RWPE2 (cell line): ENCODE measurements around the gene FAS.

Experiments
- ATAC-seq: fragments of 200-7000 bp; cut with Tn5 transposase; 3 replicates; pipeline ENCODE4 v1.9.1; 2021; ENCODE audit warnings: low read depth
- DNase-seq: peaks from one replicate; pipeline ENCODE4 v3.0.0-alpha.2; 2020; ENCODE audit warnings: low spot score
- H3K27ac ChIP-seq: fragments of 450-650 bp; 2 replicates; pipeline ENCODE4 v1.5.1; 2017; ENCODE audit warnings: mild to moderate bottlenecking; ENCODE audit not compliant: poor library complexity, severe bottlenecking
- H3K27me3 ChIP-seq: fragments of 250-450 bp; sonication (Bioruptor Pico); 2 replicates; pipeline ENCODE4 v1.5.1; 2021; ENCODE audit warnings: mild to moderate bottlenecking, moderate library complexity; ENCODE audit not compliant: insufficient read depth, poor library complexity, severe bottlenecking
- H3K36me3 ChIP-seq: fragments of 250-450 bp; sonication (Bioruptor Pico); 2 replicates; pipeline ENCODE4 v1.5.1; 2020; ENCODE audit warnings: low read depth, mild to moderate bottlenecking, moderate library complexity
- H3K4me1 ChIP-seq: fragments of 250-450 bp; sonication (Bioruptor Pico); 2 replicates; pipeline ENCODE4 v1.5.1; 2021; ENCODE audit warnings: mild to moderate bottlenecking, moderate library complexity; ENCODE audit not compliant: insufficient read depth, poor library complexity, severe bottlenecking
- H3K4me3 ChIP-seq: fragments of 250-450 bp; sonication (Bioruptor Pico); 2 replicates; pipeline ENCODE4 v1.5.1; 2021; ENCODE audit warnings: mild to moderate bottlenecking, moderate library complexity; ENCODE audit not compliant: severe bottlenecking
- H3K9me3 ChIP-seq: fragments of 250-450 bp; sonication (Bioruptor Pico); 2 replicates; pipeline ENCODE4 v1.5.1; 2021; ENCODE audit warnings: mild to moderate bottlenecking, moderate library complexity; ENCODE audit not compliant: severe bottlenecking
- TF ChIP-seq, protein P1 (sequence below): fragments of 450-650 bp; IDR thresholded peaks from one replicate; pipeline ENCODE4 v1.5.1; 2017; ENCODE audit warnings: mild to moderate bottlenecking, moderate library complexity; ENCODE audit not compliant: poor library complexity, severe bottlenecking

FAS gene

DNA sequence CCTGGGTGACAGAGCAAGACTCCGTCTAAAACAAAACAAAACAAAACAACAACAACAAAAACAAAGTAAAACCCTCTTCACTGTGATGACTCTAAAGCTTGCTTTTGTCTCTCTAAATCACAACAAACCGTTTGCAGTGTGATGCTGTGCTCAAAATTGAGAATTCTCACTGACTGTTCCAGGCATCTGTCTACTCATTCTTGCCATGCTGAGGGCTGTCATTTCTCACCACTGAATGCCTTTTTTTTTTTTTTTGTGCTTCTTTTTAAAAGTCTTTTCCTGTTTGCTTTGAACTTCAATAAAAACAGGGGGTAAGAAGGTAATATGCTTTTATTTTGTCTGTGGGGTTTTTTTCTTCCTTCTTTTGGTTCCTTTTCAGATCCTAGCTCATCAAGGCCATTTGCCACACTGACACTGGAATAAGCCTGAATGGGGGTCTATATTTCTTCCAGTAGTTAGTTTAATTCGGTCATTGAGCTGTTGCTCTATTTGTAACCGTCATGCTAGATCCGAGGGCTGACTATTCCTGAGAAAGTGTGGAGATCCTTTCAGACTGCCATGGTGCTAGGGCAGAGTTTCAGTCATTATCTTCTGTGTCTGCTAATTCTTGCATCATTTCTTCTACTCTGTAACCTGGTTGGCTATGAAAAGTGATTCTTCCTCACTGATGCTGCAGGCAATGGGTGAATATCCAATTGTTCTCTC, 10.6 kb downstream of the FAS start:
- H3K27me3 ChIP-seq: no peaks in the 10 kb centered on the region
- H3K27ac ChIP-seq: no peak overlapping the region
- DNase-seq (no peak), ATAC-seq (no peak)
- TF ChIP-seq, protein P1, sequence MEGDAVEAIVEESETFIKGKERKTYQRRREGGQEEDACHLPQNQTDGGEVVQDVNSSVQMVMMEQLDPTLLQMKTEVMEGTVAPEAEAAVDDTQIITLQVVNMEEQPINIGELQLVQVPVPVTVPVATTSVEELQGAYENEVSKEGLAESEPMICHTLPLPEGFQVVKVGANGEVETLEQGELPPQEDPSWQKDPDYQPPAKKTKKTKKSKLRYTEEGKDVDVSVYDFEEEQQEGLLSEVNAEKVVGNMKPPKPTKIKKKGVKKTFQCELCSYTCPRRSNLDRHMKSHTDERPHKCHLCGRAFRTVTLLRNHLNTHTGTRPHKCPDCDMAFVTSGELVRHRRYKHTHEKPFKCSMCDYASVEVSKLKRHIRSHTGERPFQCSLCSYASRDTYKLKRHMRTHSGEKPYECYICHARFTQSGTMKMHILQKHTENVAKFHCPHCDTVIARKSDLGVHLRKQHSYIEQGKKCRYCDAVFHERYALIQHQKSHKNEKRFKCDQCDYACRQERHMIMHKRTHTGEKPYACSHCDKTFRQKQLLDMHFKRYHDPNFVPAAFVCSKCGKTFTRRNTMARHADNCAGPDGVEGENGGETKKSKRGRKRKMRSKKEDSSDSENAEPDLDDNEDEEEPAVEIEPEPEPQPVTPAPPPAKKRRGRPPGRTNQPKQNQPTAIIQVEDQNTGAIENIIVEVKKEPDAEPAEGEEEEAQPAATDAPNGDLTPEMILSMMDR: no peak
- H3K9me3 ChIP-seq: no peaks in the 10 kb centered on the region
- no peak overlapping the region for H3K4me3 ChIP-seq
- peaks cover 6% of the 10 kb centered on the region for H3K4me1 ChIP-seq
- peaks cover 30% of the 10 kb centered on the region for H3K36me3 ChIP-seq

DNA sequence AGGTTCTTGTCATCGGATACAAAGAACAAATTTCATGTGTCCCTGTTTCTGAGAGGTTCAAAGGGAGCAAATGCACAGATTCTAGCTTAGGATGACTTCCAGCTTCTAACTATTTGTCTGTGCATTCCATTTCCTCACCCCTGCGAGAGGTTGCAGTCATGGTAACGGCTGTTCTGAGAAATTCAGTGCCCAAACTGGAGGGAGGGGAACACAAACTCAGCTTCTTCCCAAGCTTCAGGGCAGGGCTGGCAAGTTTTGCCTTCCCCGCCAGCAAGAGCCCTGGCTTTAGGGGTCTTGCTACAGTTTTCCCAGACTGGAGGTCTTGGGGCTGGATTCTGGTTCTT, 11.1 kb downstream of the FAS start:
- peaks cover 35% of the 10 kb centered on the region for H3K36me3 ChIP-seq
- H3K9me3 ChIP-seq: no peaks in the 10 kb centered on the region
- H3K4me1 ChIP-seq: peaks cover 6% of the 10 kb centered on the region
- H3K4me3 ChIP-seq: no peak overlapping the region
- TF ChIP-seq, protein P1: no peak
- no peak for DNase-seq
- H3K27ac ChIP-seq: no peak overlapping the region
- ATAC-seq: no peak
- H3K27me3 ChIP-seq: no peaks in the 10 kb centered on the region

DNA sequence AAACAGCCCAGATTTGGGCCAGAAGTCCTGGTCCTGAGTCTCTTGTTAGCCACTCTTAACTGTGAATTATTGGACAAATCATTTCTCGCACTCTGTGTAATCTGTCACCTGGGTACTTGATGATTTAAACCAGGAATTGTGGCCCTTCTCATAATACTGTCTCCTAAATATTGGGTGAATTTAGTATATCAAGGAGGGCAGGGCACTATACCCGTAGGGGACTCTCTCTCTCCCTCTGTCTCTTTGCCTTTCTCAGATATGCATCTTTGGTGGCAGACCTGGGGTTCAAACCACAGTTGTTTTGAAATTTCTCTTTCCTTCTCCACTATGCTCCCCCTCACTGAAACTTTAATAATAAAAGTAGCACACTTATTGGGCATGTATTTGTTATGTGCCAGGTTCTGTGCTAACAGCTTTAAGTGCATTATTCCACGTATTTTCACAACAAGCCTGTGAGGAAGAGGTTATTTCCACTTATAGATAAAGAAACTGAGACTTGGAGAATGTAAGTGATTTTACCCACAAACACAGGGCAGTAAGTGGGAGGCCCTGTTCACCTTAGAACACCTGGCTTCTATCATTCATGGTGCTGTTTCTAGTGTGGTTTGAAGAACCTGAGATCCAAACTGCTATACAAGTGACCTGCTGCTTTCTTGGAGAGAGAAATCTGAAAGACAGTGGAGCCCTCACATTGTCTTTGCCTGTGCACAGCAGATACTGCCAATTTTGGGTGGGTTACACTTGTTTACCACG, 11.8 kb downstream of the FAS start:
- TF ChIP-seq, protein P1: no peak
- ATAC-seq: no peak
- Histone ChIP-seq H3K27me3 (no peaks in the 10 kb centered on the region), H3K27ac (no peak overlapping the region), H3K9me3 (no peaks in the 10 kb centered on the region), H3K4me3 (no peak overlapping the region), H3K4me1 (peaks cover 6% of the 10 kb centered on the region), H3K36me3 (peaks cover 36% of the 10 kb centered on the region)
- no peak for DNase-seq

DNA sequence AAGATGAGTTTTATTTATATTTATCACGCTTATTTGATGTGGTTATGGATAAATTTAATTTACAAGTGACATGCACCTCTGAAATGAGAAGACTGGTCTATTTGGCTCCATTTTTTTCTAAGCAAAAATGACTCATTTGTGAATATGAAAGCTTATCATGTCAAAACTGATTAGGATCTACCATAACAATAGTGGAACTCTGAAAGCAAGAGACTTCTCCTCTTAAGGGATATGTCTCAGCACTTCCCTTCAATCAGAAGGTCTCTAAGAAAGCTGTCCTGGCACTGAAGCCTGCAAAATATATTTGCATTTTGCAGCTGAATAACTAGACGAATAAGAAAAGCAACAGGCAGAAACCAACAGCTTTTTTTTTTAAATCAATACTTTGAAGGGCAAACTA, 12.7 kb downstream of the FAS start:
- no peak for ATAC-seq

More for the DNA sequence above, 12.7 kb downstream of the FAS start:
- H3K9me3 ChIP-seq: no peaks in the 10 kb centered on the region
- peaks cover 42% of the 10 kb centered on the region for H3K36me3 ChIP-seq
- H3K4me3 ChIP-seq: no peak overlapping the region
- no peak for DNase-seq
- peaks cover 6% of the 10 kb centered on the region for H3K4me1 ChIP-seq
- H3K27me3 ChIP-seq: no peaks in the 10 kb centered on the region
- H3K27ac ChIP-seq: no peak overlapping the region
- TF ChIP-seq, protein P1: no peak
